GM21381 (cell line): ENCODE results near the gene PODN.

Experiments
- ATAC-seq: cut with Tn5 transposase; IDR thresholded peaks from one replicate; pipeline ENCODE4 v1.9.1; 2021; ENCODE audit warnings: mild to moderate bottlenecking, moderate library complexity; ENCODE audit not compliant: unreplicated experiment

The PODN gene

GRCh38 chr1:53061859-53062707 lies at the start of gene PODN:
Gene PODN, plus strand, starts transcription at chr1:53062213. Its CDS starts 7,643 bp downstream, at chr1:53069856.
- no peak for ATAC-seq

GRCh38 chr1:53014791-53015507 lies 47.1 kb upstream of the PODN start:
- ATAC-seq, result peak; percentile 90

GRCh38 chr1:53015508-53015860 lies 46.5 kb upstream of the PODN start:
- no peak for ATAC-seq

GRCh38 chr1:53016705-53017104 lies 45.3 kb upstream of the PODN start:
- no peak for ATAC-seq

GRCh38 chr1:53020588-53020987 lies 41.4 kb upstream of the PODN start:
- no peak for ATAC-seq

GRCh38 chr1:53022179-53022578 lies 39.8 kb upstream of the PODN start:
- ATAC-seq, result no peak

- ATAC-seq, result no peak
Measured at GRCh38 chr1:53023546-53023945, 38.5 kb upstream of the PODN start.

- ATAC-seq, result no peak
Measured at GRCh38 chr1:53024117-53024516, 37.9 kb upstream of the PODN start.

- ATAC-seq, result no peak
Measured at GRCh38 chr1:53025034-53025768, 36.8 kb upstream of the PODN start.

- no peak for ATAC-seq
Measured at GRCh38 chr1:53025769-53026112, 36.3 kb upstream of the PODN start.

GRCh38 chr1:53026254-53026653 lies 35.8 kb upstream of the PODN start:
- no peak for ATAC-seq

GRCh38 chr1:53031732-53032131 lies 30.3 kb upstream of the PODN start:
- ATAC-seq, result no peak

GRCh38 chr1:53037159-53037558 lies 24.9 kb upstream of the PODN start:
- ATAC-seq, result no peak

- no peak for ATAC-seq
Measured at GRCh38 chr1:53038566-53038965, 23.4 kb upstream of the PODN start.

- ATAC-seq, result no peak
Measured at GRCh38 chr1:53043271-53043670, 18.7 kb upstream of the PODN start.

GRCh38 chr1:53044926-53045325 lies 17.1 kb upstream of the PODN start:
- ATAC-seq, result no peak

- ATAC-seq, result no peak
Measured at GRCh38 chr1:53046930-53047329, 15.1 kb upstream of the PODN start.

- ATAC-seq, result no peak
Measured at GRCh38 chr1:53047737-53048736, 14.0 kb upstream of the PODN start.

GRCh38 chr1:53048960-53049573 lies 12.9 kb upstream of the PODN start:
- no peak for ATAC-seq

- ATAC-seq, result no peak
Measured at GRCh38 chr1:53049574-53049967, 12.4 kb upstream of the PODN start.
